ENCODE measurements around the gene MAP2K2.

The MAP2K2 gene

GRCh38 chr19:4060621-4061177, 63.2 kb downstream of the MAP2K2 start:
- DNase-seq (ENCODE audit: low read depth in 2 of 2), result no peak

- DNase-seq (ENCODE audit: low read depth in 2 of 2), result no peak
Observed at GRCh38 chr19:4059891-4060620, 63.9 kb downstream of the MAP2K2 start.

GRCh38 chr19:4059453-4059871, 64.5 kb downstream of the MAP2K2 start:
- no peak for DNase-seq (ENCODE audit: low read depth in 2 of 2)

- DNase-seq (ENCODE audit: low read depth in 2 of 2), result no peak
Observed at GRCh38 chr19:4058693-4059452, 65.0 kb downstream of the MAP2K2 start.

- peak in 1 of 2 experiments; percentile 47 for DNase-seq (ENCODE audit: low read depth in 2 of 2)
Observed at GRCh38 chr19:4057931-4058692, 65.8 kb downstream of the MAP2K2 start.

- no peak for DNase-seq (ENCODE audit: low read depth in 2 of 2)
Observed at GRCh38 chr19:4055209-4055552, 68.7 kb downstream of the MAP2K2 start.

- no peak for DNase-seq (ENCODE audit: low read depth in 2 of 2)
Observed at GRCh38 chr19:4054441-4055208, 69.3 kb downstream of the MAP2K2 start.

GRCh38 chr19:4053423-4054324, 70.2 kb downstream of the MAP2K2 start:
- no peak for DNase-seq (ENCODE audit: low read depth in 2 of 2)

GRCh38 chr19:4052993-4053422, 70.9 kb downstream of the MAP2K2 start:
- no peak for DNase-seq (ENCODE audit: low read depth in 2 of 2)

- no peak for DNase-seq (ENCODE audit: low read depth in 2 of 2)
Observed at GRCh38 chr19:4052114-4052992, 71.6 kb downstream of the MAP2K2 start.

GRCh38 chr19:4051175-4052101, 72.5 kb downstream of the MAP2K2 start:
- no peak for DNase-seq (ENCODE audit: low read depth in 2 of 2)

- no peak for DNase-seq (ENCODE audit: low read depth in 2 of 2)
Observed at GRCh38 chr19:4049432-4049831, 74.5 kb downstream of the MAP2K2 start.

GRCh38 chr19:4046946-4047683, 76.8 kb downstream of the MAP2K2 start:
- DNase-seq (ENCODE audit: low read depth in 2 of 2), result no peak

- DNase-seq (ENCODE audit: low read depth in 2 of 2), result no peak
Observed at GRCh38 chr19:4046362-4046691, 77.6 kb downstream of the MAP2K2 start.

- no peak for DNase-seq (ENCODE audit: low read depth in 2 of 2)
Observed at GRCh38 chr19:4045597-4046361, 78.1 kb downstream of the MAP2K2 start.

- DNase-seq (ENCODE audit: low read depth in 2 of 2), result no peak
Observed at GRCh38 chr19:4044990-4045465, 78.9 kb downstream of the MAP2K2 start.

Measured in stimulated activated CD4-positive, alpha-beta T cell treated with anti-CD3 and anti-CD28 coated beads, Interleukin-12 subunit alpha, Interleukin-12 subunit beta, amount 100 ng/mL, for 24 hours (primary cell).